Panc1 (cell line): Measurements from ENCODE around the gene SLC44A3. TPM values are rescaled to one million over a fixed set of nuclear protein-coding genes. Genes with fewer than 3 reads are reported as not detected.

Experiments used
- ATAC-seq: fragments of 200-7000 bp; cut with Tn5 transposase; 2 replicates; pipeline ENCODE4 v1.9.1; 2020; ENCODE audit warnings: mild to moderate bottlenecking, moderate library complexity
- BruUV-seq: library from RNA; stranded (reverse); fragments of 400-500 nt; replicated peaks from 2 replicates; lab custom pipeline; 2021; lab: Mats Ljungman, UMichigan
- CTCF ChIA-PET: fragments of 300-600 bp; sonication (Branson Sonifier 250); formaldehyde crosslinking; loops from one replicate; lab custom pipeline; 2022; ENCODE audit warnings: antibody characterized with exemption; lab: Charles Lee
- POLR2A ChIA-PET: fragments of 300-600 bp; sonication (Branson Sonifier 250); formaldehyde crosslinking; loops from one replicate; lab custom pipeline; 2022; ENCODE audit warnings: antibody characterized with exemption; lab: Charles Lee
- DNase-seq: peaks from one replicate; pipeline ENCODE4 v3.0.0-alpha.2; 2010; ENCODE audit warnings: low read depth, low spot score
- H3K27ac ChIP-seq: 2 replicates; pipeline ENCODE4 v1.5.1; 2011; ENCODE audit warnings: mild to moderate bottlenecking, low read length, inconsistent platforms
- H3K27me3 ChIP-seq: fragments of 200-500 bp; sonication (Bioruptor generic); 2 replicates; pipeline ENCODE4 v1.6.0; 2014; ENCODE audit warnings: low read length, inconsistent platforms; ENCODE audit not compliant: control insufficient read depth, insufficient read depth
- H3K36me3 ChIP-seq: fragments of 200-500 bp; sonication (Bioruptor generic); 2 replicates; pipeline ENCODE4 v1.5.1; 2014; ENCODE audit warnings: inconsistent platforms, mild to moderate bottlenecking, low read length, moderate library complexity; ENCODE audit not compliant: control insufficient read depth, insufficient read depth
- H3K4me1 ChIP-seq: 2 replicates; pipeline ENCODE4 v1.5.1; 2011; ENCODE audit warnings: inconsistent platforms, mild to moderate bottlenecking, low read length, moderate library complexity; ENCODE audit not compliant: control insufficient read depth, insufficient read depth
- H3K4me3 ChIP-seq, 2 experiments: 2 replicates each; pipeline ENCODE4 v1.5.1; 2011 to 2012; ENCODE audit warnings: low read depth in 2 of 2, low read length in 2 of 2, mild to moderate bottlenecking in 2 of 2, inconsistent platforms in 1 of 2, moderate library complexity in 1 of 2
- H3K9me3 ChIP-seq: fragments of 200-500 bp; sonication (Bioruptor generic); 2 replicates; pipeline ENCODE4 v1.5.1; 2014; ENCODE audit warnings: low read depth, mild to moderate bottlenecking, inconsistent platforms, low read length, moderate library complexity; ENCODE audit not compliant: control insufficient read depth, insufficient read depth
- POLR2AphosphoS5 ChIP-seq: IDR thresholded peaks from 2 replicates; pipeline ENCODE4 v1.6.1; 2012; ENCODE audit warnings: mild to moderate bottlenecking, low read depth, low read length, moderate library complexity
- SIN3A ChIP-seq: IDR thresholded peaks from 2 replicates; pipeline ENCODE4 v1.6.1; 2012; ENCODE audit warnings: low read depth, mild to moderate bottlenecking, low read length, moderate library complexity, borderline replicate concordance; ENCODE audit not compliant: insufficient read depth
- TCF7L2 ChIP-seq: IDR thresholded peaks from 2 replicates; pipeline ENCODE4 v1.6.1; 2011; ENCODE audit warnings: mild to moderate bottlenecking, low read depth, low read length, inconsistent platforms
- in situ Hi-C: cut with HindIII; loops from 2 replicates; pipeline ENCODE4 v1.10.0; 2016; ENCODE audit warnings: low sequenced_read_pairs, low pct_unique_long_range_greater_than_20kb
- intact Hi-C: fragments of 100-400 bp; cut with micrococcal nuclease; formaldehyde crosslinking; loops from one replicate; pipeline ENCODE4 v1.10.0; 2022; ENCODE audit not compliant: unreplicated experiment
- total RNA-seq: library from RNA; stranded (reverse); gene quantifications from one replicate; pipeline ENCODE4 v1.2.1, GENCODE V29; 2021; ENCODE audit not compliant: unreplicated experiment
- TF ChIP-seq, protein P1 (sequence below): fragments of 450-650 bp; IDR thresholded peaks from 2 replicates; pipeline ENCODE4 v1.5.1; 2017; ENCODE audit warnings: mild to moderate bottlenecking
- TF ChIP-seq, protein P2 (sequence below), 2 experiments: IDR thresholded peaks; 2 replicates each; pipeline ENCODE4 v1.6.1; 2011 to 2012; ENCODE audit warnings: low read depth in 2 of 2, control low read depth in 1 of 2, low read length in 1 of 2, mild to moderate bottlenecking in 1 of 2, moderate library complexity in 1 of 2; ENCODE audit not compliant: insufficient read depth in 1 of 2

Gene SLC44A3
- total RNA-seq, 1 experiment from 2014 or later, result 1.3 TPM

DNA sequence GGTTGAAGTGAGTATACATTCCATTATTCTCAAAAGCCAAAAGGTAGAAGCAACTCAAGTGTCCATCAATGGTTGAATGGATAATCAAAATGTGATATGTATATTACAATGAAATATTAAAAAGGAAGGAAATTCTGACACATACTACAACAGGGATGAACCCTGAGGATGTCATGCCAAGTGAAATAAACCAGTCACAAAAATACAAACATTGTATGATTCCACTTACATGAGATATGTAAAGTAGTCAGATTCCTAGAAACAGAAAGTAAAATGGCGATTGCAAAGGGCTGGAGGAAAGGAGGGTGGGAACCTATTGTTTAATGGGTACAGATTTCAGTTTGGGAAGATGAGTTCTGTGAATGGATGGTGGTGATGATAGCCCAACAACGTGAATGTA is 5.8 kb downstream of the SLC44A3 start:
- no peak overlapping the region for H3K4me3 ChIP-seq
- no peak overlapping the region for H3K27ac ChIP-seq
- ATAC-seq, result no peak
- intact Hi-C loops, result no loop called here
- ChIA-PET CTCF (no interaction called here), POLR2A (interaction anchor here (0.7 kb wide), 1 partner anchor 46 kb away, joined by 7 read pairs; no protein-coding TSS in a partner anchor)
- no TSS peak for BruUV-seq
- no peaks in the 10 kb centered on the region for H3K4me1 ChIP-seq
- H3K9me3 ChIP-seq, result no peaks in the 10 kb centered on the region
- H3K27me3 ChIP-seq, result peaks cover 1% of the 10 kb centered on the region; the same call in 1 of the 2 replicates
- no peak for DNase-seq
- TF ChIP-seq, protein P1, sequence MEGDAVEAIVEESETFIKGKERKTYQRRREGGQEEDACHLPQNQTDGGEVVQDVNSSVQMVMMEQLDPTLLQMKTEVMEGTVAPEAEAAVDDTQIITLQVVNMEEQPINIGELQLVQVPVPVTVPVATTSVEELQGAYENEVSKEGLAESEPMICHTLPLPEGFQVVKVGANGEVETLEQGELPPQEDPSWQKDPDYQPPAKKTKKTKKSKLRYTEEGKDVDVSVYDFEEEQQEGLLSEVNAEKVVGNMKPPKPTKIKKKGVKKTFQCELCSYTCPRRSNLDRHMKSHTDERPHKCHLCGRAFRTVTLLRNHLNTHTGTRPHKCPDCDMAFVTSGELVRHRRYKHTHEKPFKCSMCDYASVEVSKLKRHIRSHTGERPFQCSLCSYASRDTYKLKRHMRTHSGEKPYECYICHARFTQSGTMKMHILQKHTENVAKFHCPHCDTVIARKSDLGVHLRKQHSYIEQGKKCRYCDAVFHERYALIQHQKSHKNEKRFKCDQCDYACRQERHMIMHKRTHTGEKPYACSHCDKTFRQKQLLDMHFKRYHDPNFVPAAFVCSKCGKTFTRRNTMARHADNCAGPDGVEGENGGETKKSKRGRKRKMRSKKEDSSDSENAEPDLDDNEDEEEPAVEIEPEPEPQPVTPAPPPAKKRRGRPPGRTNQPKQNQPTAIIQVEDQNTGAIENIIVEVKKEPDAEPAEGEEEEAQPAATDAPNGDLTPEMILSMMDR, result no peak
- TF ChIP-seq TCF7L2, result no peak
- TF ChIP-seq, protein P2, sequence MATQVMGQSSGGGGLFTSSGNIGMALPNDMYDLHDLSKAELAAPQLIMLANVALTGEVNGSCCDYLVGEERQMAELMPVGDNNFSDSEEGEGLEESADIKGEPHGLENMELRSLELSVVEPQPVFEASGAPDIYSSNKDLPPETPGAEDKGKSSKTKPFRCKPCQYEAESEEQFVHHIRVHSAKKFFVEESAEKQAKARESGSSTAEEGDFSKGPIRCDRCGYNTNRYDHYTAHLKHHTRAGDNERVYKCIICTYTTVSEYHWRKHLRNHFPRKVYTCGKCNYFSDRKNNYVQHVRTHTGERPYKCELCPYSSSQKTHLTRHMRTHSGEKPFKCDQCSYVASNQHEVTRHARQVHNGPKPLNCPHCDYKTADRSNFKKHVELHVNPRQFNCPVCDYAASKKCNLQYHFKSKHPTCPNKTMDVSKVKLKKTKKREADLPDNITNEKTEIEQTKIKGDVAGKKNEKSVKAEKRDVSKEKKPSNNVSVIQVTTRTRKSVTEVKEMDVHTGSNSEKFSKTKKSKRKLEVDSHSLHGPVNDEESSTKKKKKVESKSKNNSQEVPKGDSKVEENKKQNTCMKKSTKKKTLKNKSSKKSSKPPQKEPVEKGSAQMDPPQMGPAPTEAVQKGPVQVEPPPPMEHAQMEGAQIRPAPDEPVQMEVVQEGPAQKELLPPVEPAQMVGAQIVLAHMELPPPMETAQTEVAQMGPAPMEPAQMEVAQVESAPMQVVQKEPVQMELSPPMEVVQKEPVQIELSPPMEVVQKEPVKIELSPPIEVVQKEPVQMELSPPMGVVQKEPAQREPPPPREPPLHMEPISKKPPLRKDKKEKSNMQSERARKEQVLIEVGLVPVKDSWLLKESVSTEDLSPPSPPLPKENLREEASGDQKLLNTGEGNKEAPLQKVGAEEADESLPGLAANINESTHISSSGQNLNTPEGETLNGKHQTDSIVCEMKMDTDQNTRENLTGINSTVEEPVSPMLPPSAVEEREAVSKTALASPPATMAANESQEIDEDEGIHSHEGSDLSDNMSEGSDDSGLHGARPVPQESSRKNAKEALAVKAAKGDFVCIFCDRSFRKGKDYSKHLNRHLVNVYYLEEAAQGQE (IDR thresholded peaks at IDR 0.05; ENCODE audit: insufficient read depth in 1 of 2, low read depth in 2 of 2, low read length in 1 of 2), result no peak
- no peak for TF ChIP-seq SIN3A
- TF ChIP-seq POLR2AphosphoS5, result no peak
- H3K36me3 ChIP-seq, result no peaks in the 10 kb centered on the region
- in situ Hi-C loops, result no loop called here

- CTCF ChIA-PET, result no interaction called here
- POLR2A ChIA-PET, result no interaction called here
Observed at GRCh38 chr1:94827434-94827833, 7.3 kb downstream of the SLC44A3 start.

More at GRCh38 chr1:94827434-94827833, 7.3 kb downstream of the SLC44A3 start:
- in situ Hi-C loops, result no loop called here
- TF ChIP-seq SIN3A (no peak), POLR2AphosphoS5 (no peak), TCF7L2 (no peak)
- TF ChIP-seq, protein P1, result no peak
- TF ChIP-seq, protein P2 (IDR thresholded peaks at IDR 0.05; ENCODE audit: insufficient read depth in 1 of 2, low read depth in 2 of 2, low read length in 1 of 2), result no peak
- no TSS peak for BruUV-seq
- intact Hi-C loops, result no loop called here
- no peaks in the 10 kb centered on the region for H3K9me3 ChIP-seq
- no peak for ATAC-seq
- H3K36me3 ChIP-seq, result no peaks in the 10 kb centered on the region
- H3K27ac ChIP-seq, result no peak overlapping the region
- no peaks in the 10 kb centered on the region for H3K27me3 ChIP-seq
- DNase-seq, result no peak
- H3K4me1 ChIP-seq, result no peaks in the 10 kb centered on the region
- no peak overlapping the region for H3K4me3 ChIP-seq
